HG03442 (cell line): Measurements from ENCODE around the gene PRKACB.

Experiments
- ATAC-seq: cut with Tn5 transposase; IDR thresholded peaks from one replicate; pipeline ENCODE4 v1.9.1; 2021; ENCODE audit warnings: mild to moderate bottlenecking, moderate library complexity; ENCODE audit not compliant: unreplicated experiment

The PRKACB gene

DNA sequence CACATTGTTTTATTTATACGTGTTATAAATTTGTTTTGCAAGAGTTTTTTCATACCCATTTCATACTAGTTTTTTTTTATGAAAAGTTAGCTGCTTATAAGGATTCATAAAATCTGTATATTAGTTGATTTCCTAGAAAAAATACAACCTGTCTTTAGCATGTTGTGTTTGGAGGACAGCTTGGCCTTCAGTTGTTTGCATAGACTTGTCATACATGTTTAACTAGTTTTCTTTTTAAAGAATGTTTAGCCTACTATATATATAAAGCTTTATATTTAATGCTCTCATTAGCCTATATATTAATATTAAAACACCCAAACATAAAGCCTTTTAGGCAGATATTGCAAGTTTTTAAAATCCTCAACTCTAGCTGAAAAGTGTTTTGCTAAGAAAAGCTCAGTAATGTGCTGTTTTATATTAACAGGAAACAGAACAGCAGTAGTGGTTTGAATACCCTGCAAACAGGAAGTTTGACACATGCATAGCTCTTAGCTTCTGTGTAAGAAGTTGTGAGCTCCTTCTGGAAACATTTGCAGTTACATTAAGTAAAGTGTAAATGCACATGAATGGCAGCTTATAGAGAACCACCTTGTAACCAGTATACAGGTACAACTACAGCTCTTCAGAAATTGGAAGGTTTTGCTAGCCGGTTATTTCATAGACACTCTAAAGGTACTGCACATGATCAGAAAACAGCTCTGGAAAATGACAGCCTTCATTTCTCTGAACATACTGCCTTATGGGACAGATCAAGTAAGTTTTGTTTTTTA, at the start of gene PRKACB:
TSS of gene PRKACB (plus strand) at position 476 of the 770 bp plus-strand sequence. CDS start at position 567, 91 bp downstream.
- ATAC-seq: peak; percentile 90

DNA sequence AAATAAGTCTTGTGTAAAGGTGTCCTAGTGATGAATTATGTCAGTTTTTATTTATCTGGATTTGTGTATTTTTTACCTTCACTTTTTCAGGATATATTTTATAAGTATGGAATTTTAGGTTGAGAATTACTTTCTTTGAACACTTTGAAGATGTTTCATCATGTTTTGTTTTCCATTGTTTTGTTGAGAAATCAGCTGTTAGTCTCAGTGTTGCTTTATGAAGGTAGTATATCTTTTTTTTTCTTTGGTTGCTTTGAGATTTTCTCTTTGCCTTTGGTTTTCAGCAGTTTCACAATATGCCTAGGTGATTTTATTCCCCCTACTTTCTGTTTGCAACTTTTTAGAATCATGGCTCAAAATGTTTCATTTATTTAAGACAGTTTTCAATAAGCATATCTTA, 48.8 kb upstream of the PRKACB start:
- ATAC-seq: no peak

DNA sequence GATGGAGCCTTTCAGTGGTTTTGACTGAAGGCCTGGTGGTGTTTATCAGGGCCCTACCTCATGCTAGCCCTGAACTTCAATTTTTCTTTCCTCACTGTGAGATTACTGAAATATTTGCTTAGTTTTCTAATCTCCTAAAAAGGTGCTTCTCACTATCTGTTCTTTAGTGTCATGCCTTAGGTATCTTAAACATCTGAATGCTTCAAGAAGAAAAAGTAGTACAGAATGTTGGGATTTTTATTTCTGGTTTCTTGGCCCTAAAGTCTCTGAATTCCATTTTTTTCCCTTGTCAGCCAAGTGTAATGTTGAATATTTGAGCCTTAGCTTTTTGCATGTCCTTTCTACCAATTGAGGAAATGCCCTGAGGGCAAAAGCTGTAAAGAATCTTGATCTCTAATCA, 47.9 kb upstream of the PRKACB start:
- ATAC-seq: no peak

DNA sequence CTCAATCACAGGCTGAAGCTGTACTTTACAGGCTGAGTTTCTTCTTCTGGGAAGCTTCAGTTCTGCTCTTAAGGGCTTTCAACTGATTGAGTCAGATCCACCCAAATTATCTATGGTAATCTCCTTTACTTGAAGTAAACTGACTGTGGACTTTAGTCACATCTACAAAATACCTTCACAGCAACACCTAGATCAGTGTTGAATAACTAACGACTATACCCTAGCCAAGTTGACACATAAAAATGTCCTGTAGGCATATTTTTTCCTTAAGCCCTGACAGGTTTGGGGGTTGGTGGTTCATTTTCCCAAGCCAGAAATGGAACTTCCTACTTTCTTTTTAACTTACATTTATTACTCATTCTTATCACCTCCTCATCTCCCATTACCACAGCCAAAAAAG, 42.9 kb upstream of the PRKACB start:
- no peak for ATAC-seq

DNA sequence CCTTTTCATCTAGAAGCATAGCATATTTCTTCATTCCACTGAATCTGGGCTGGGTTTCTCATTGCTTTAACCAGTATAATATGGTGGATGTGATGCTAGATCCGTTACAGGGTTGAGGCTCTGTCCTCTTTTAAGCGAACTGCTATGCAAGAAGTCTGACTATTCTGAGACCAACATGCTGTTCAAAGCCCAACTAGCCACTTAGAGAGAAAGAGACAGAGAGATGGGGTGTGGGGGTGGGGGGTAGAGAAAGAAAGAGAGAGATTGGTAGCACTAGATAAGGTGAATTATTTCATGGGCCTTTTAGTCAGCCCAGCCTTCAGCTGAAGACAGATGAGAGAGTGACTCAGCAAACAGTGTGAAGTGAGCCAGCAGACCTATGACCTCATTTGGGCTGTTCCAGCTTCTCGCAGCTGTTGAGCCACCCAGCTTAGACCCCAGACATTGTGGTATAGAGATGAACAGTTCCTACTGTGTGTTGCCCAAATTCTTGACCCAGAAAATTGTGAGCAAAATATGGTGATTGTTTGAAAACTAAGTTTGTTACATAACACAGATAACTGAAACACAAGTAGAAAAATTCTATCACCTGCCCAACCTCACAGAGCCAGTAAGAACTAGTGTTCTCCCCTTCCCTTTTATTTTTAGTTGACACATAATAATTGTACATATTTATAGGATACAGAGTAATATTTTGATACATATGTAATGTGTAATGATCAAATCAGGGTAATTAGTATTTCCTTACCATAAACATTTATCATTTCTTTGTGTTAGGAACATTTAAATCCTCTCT, 40.7 kb upstream of the PRKACB start:
- ATAC-seq: peak; percentile 82

DNA sequence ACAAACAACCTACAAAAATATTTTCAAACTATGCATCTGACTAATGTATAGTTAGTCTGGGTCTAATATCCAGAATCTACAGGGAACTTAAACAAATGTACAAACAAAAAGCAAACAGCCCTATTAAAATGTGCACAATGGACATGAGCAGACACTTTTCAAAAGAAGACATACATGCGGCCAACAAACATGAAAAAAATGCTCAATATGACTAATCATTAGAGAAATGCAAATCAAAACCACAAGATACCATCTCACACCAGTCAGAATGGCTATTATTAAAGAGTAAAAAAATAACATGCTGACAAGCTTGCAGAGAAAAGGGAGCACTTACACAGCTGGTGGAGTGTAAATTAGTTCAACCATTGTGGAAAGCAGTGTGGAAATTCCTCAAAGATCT, 36.5 kb upstream of the PRKACB start:
- peak; percentile 66 for ATAC-seq

DNA sequence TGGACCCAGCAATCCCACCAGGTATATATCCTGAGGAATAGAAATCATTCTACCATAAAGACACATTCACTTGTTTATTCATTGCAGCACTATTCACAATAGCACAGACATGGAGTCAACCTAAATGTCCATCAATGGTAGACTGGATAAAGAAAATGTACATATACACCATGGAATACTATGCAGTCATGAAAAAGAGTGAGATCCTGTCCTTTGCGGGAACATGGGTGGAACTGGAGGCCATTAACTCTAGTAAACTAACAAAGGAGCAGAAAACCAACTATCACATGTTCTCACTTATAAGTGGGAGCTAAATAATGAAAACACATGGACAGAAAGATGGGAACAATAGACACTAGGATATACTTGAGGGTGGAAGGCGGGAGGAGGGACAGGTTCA, 36.1 kb upstream of the PRKACB start:
- no peak for ATAC-seq

DNA sequence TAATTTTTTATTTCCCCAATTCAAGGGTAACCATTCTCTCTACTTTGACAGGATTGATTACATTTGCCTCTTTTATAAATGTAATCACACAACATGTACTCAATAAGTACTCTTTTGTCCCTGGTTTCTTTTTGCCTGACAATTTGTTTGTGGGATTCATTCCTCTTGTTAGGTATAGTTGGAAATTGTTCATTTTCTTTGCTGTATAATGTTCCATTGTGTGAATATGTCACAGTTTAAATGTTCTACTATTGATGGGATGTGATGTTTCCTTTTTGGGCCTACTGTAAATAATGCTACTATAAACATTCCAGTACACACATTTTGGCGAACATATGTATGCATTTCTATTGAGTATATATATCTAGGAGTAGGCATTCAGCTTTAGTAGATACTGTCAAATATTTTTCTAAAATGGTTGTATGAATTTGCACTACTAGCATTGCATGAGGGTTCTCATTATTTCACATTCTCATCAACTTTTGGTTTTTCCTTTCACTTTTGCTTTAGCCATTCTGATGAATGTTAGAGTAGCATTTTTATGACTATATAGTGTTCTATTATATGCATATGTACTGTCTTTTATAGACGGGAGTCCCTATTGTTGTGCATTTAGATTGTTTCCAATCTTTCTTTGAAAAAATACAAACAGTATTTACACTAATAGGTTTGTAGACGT, 35.0 kb upstream of the PRKACB start:
- ATAC-seq: no peak

DNA sequence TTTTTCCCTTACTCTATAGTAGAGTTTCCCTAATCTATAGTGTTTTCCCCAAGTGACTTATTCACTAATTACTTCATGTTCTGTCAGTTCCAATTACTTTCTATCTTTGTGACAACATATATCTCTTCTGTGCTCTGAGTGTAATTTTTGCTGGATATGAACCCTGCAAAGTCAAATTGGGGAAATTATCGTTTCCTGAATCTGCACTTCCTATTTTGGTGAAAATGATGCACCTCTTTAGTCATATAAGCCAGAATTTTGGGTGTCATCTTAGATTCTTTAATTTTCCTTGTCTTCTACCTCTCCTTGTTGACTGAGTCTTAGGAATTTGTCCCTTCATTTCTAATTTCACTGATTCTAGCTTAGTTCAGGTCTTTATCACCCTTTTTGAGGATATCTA, 33.4 kb upstream of the PRKACB start:
- no peak for ATAC-seq

DNA sequence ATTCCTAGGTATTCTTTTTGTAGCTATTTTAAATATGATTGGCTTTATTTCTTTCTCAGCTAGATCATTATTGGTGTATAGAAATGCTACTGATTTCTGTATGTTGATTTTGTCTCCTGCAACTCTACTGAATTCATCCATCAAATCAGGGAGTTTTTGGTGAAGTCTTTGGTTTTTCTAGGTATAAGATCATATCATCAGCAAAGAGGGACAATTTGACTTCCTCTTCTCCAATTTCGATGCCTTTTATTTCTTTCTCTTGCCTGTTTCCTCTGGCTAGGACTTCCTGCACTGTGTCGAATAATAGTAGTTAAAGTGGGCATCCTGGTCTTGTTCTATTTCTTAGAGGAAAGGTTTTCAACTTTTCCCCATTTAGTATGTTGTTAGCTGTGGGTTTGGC, 27.5 kb upstream of the PRKACB start:
- no peak for ATAC-seq

DNA sequence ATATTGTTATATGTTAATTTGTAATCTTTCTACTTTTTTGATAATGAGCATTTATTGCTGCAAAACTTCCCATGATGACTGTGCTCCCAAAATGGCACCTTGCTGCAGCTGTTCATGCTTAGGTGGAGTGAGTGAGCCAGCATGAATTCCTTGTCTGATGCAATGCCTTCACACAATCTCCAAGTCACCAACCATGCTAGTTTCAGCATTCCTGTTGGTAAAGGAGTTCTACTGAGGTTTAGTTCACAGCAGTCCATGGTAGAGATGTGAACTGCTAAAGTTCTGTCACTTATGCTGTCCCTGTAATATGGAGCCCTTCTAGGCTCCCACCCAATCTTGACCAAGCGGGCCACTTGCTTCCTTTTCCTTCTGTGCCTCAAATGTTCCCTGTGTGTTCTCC, 26.2 kb upstream of the PRKACB start:
- no peak for ATAC-seq

DNA sequence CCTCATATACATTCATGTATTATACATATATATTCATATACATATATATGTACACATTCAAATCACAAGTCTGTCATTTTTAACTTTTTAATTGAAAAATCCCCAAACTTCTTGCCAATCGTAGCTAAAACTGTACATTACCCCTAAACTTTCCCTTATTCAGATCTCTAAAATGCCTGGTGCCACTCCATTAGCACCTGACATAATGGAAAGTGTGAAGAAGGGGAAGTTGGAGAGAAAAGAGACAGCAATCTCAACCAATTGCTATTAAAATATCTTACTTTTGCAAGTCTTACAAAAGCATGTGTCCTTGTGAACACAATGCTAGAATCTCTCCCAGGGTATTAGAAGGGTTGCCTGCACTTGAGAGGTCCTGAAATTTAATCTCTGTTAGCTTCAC, 22.7 kb upstream of the PRKACB start:
- ATAC-seq: no peak

DNA sequence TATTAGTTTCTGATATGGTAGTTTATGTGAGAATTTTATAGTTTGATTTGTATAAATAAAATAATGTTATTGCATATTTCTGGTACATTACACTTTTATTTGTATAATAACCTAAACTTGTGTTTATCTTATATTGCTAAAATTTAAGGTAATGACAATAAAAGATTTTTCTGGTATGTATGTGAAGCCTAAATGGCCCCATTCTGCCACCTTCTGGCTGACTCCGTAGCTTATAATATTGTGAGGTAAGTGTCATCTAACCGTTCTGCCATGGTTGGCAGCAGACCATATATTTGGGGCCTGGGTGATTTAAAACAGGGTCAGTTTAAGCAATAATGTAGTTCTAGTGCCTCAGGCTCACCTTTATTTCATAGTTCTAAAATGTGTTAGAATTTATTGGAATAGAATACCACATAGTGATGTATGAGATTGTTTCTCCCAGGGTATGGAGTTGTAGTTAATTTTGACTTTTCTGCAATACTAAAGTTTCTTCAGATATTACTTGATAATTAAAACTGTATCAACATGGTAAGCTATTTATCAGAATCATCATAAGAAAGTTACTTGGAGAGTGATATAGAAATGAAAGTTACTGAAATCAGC, 21.2 kb upstream of the PRKACB start:
- ATAC-seq: peak; percentile 90

DNA sequence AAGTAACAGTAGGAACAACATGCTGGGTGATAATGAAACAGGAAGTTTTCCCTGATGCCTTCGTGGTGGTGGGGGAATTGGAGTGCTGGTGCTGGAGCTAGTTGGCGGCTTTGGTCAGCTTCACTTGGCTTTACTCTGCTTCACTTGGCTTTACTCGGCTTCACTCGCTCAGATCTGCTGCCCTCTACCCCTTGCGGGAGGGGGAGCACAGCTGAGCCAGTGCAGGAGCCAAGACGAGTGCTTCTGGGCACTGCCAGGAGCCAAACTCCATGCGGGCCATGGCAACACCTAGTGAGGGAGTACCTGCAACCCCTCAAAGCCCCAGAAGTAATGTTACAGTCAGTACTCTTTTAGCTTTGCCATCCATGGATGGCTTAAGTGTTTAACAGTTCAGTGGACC, 10.6 kb upstream of the PRKACB start:
- ATAC-seq: no peak

DNA sequence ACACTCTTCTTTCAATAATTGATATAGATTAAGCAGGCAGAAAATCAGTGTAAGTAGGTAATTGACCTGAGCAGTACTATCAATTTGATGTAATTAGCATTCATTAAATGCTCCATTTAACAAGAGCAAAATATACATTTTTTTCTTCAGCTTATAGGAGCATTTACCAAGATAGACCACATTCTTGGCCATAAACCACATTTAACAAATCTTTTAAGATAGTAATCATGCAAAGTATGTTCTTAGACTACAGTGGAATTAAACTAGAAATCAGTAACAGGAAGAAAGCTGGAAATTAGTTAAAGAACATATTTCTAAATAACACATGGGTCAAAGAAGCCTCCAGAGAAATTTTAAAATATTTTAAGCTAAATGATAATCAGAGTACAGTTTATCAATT, 8.7 kb upstream of the PRKACB start:
- ATAC-seq: no peak

DNA sequence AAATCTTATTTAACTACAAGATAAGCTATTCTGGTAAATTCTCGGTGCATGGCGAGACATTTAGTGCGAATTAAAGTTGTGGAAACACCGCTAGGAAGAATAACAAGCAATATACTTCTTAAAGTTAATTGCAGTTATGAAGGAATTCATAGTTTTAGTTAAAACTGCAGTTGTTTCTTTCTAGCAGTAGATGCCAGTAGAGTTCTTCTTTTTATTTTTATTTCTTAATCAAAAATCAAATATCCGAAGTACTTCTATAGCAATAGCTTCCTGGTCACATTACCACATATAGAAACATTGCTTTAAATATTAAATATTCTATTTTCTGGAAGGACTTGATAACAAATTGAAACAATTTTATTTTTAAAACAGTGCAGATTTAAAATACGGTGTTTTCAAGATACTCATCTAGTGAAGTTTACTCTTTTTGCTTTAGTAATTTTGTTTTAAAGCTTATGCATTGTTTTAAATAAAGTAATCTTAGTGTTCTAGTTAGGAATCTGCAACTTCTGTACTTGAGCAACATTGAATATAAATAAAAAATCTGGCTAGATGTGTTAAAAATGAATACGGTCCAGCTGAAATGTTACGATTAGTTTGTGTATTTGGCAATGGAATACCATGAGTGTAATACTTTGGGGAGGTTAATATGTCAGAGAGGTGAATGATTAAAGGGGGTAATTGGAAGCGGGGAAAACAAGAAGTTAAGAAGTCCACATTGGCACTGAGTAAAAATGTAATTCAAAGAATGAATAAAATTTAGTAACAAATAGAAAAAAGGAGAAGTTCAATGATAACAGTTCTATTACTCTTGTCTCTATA, 2.7 kb upstream of the PRKACB start:
- no peak for ATAC-seq

DNA sequence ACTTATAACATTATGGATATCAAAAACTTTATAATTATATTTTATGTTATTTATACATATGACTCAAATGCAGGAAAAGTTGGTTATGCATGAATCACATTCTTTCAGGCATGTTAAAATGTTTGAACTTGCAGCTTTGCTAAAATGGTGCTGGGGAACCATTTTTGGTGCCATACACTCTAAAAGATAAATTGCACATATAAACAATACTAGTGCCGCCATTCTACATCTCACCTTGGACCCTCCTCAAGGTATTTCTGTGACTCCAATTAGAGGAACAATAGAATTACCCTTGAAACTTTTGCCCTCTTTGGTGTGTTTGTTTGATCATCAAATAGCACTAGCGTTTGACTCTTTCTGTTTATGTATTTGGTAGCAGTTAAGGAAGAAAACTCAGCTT, 997 bp downstream of the PRKACB start:
- ATAC-seq: no peak

DNA sequence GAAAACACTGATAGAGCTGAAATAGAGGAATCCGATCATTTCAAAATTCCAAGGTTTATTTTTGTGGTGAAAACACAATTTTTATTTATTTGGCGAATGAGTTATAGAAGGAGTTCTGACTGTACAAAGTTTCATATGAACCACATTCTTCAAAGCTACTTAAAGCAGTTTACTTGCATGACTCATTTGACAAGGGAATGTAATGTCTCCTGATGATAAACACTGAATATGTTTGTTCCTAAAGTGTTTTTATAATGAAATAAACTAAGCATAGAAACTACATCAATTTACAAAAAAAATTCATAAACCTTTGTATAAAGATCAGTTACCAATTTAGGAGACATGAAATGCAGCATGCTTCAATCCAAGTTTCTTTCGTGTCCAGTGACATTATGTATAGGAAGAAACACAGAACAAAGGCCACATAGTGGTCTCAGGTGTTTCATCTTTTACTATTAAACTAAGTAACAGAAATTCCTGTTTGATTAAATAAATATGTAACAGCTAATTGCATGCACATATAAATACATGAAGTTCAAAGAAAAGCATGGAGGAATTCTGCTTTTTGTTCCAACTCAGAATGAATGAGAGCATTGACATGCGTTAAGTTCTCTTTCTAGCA, 2.5 kb downstream of the PRKACB start:
- ATAC-seq: peak; percentile 51

DNA sequence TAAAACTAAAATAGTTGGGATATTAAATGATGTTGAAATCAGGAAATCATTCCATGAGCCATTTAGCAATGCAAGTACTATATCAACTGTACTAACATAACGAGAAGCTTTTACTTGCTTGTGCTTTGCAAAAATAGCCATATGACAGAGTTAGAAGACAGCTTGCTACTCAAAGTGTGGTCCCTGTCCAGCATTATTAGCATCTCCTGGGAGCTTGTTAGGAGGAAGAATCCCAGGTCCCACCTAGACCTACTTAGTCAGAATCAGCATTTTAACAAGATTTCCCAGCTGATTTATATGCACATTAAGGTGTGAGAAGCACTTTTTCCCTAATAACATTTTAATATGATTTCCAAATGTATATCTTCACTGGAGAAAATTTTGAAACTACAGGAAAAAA, 4.7 kb downstream of the PRKACB start:
- ATAC-seq: no peak

DNA sequence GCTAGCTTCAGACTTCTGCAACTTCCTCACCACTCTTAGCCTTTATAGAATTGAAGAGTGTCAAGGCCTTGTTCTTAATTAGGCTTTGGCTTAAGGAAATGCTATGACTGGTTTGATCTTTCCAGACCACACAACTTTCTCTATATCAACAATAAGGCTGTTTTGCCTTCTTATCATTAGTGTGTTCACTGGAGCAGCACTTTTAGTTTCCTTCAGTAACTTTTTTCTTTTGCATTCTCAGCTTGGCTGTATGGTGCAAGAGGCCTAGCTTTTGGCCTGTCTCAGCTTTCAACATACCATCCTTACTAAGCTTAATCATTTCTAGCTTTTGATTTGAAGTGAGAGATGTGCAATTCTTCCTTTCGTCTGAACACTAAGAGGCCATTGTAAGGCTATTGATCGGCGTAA, 8.6 kb downstream of the PRKACB start:
- peak; percentile 84 for ATAC-seq
